Stomach (tissue), 4 donors: ENCODE measurements around the gene RFTN1.

Experiments used
- CTCF ChIP-seq, 7 experiments: fragments of 450-650 bp in 4 of 7; fragments of 200-600 bp in 3 of 7; sonication (generic) in 3 of 7; IDR thresholded peaks; one replicate each; pipeline ENCODE4 v1.5.1; 2016 to 2019; ENCODE audit warnings: antibody characterized with exemption in 7 of 7, control low read depth in 2 of 7, mild to moderate bottlenecking in 1 of 7
- EP300 ChIP-seq: sonication (generic); formaldehyde crosslinking; IDR thresholded peaks from one replicate; pipeline ENCODE4 v1.6.1; 2017; ENCODE audit warnings: antibody characterized with exemption
- POLR2A ChIP-seq, 4 donors: fragments of 450-650 bp; IDR thresholded peaks; one replicate each; pipeline ENCODE4 v1.6.1; 2016; ENCODE audit warnings: antibody characterized with exemption in 4 of 4, control low read depth in 2 of 4, mild to moderate bottlenecking in 1 of 4, moderate library complexity in 1 of 4
- POLR2AphosphoS5 ChIP-seq, 3 donors: sonication (generic); formaldehyde crosslinking; IDR thresholded peaks; one replicate each; pipeline ENCODE4 v1.6.1; 2016; ENCODE audit warnings: antibody characterized with exemption in 3 of 3

DNA sequence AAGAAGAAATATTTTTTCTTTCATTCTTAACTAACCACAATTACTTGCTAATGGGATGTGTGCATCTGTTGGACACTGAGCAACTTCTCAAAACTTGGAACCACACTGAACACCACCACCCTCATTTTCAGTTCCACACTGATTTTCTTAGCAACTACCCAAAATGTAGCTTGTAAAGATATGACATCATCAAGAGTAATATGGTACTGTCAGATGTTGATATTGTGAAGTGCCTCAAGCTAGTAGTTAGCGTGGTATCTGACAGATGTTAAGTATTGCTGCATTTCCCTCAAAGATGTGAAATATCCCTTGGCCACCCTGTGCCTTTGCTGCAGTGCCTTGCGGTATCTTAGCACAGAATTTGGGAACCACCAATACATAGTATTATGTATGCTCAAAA lies 9.3 kb downstream of the RFTN1 start:
- TF ChIP-seq CTCF (IDR thresholded peaks at IDR 0.05) (no peak), POLR2A (IDR thresholded peaks at IDR 0.05) (no peak), POLR2AphosphoS5 (IDR thresholded peaks at IDR 0.05) (no peak), EP300 (no peak)
